HepG2 (cell line): ENCODE results near the gene SPINK8. TPM values are rescaled to one million over a fixed set of nuclear protein-coding genes. Genes with fewer than 3 reads are reported as not detected.
A peak's percentile ranks its signal among the peaks of the same experiment; 100 is the strongest.

Source experiments
- AHDC1 ChIP-seq: sonication (generic); formaldehyde crosslinking; IDR thresholded peaks from 2 replicates; pipeline ENCODE4 v1.5.1; 2020; ENCODE audit warnings: mild to moderate bottlenecking, missing genetic modification reagents, borderline replicate concordance
- AHR ChIP-seq: IDR thresholded peaks from 2 replicates; pipeline ENCODE4 v1.6.1; 2018; ENCODE audit warnings: missing genetic modification reagents, missing compliant biosample characterization
- FOXA3 ChIP-seq: IDR thresholded peaks from 2 replicates; pipeline ENCODE4 v1.6.1; 2016; ENCODE audit warnings: missing genetic modification reagents, missing compliant biosample characterization
- PRDM10 ChIP-seq: sonication (generic); formaldehyde crosslinking; IDR thresholded peaks from 2 replicates; pipeline ENCODE4 v1.4.0; 2020; ENCODE audit warnings: low read depth, missing genetic modification reagents
- RCOR2 ChIP-seq: IDR thresholded peaks from 2 replicates; pipeline ENCODE4 v1.6.1; 2016; ENCODE audit warnings: missing biosample characterization, missing genetic modification reagents
- SAP130 ChIP-seq: IDR thresholded peaks from 2 replicates; pipeline ENCODE4 v1.6.1; 2016; ENCODE audit warnings: low read depth
- SRY ChIP-seq: sonication (generic); formaldehyde crosslinking; IDR thresholded peaks from 2 replicates; pipeline ENCODE4 v1.8.0; 2022; ENCODE audit warnings: mild to moderate bottlenecking, missing genetic modification reagents
- ZBTB33 ChIP-seq: sonication (generic); formaldehyde crosslinking; IDR thresholded peaks from 2 replicates; pipeline ENCODE4 v1.4.0; 2020; ENCODE audit warnings: missing genetic modification reagents
- ZFYVE20 ChIP-seq: sonication (generic); formaldehyde crosslinking; IDR thresholded peaks from 2 replicates; pipeline ENCODE4 v1.8.0; 2023; ENCODE audit warnings: low read depth, mild to moderate bottlenecking, moderate library complexity, missing genetic modification reagents, borderline replicate concordance
- ZNF225 ChIP-seq: sonication (generic); formaldehyde crosslinking; IDR thresholded peaks from 2 replicates; pipeline ENCODE4 v1.4.0; 2020; ENCODE audit warnings: mild to moderate bottlenecking, missing genetic modification reagents
- ZNF354B ChIP-seq: sonication (generic); formaldehyde crosslinking; IDR thresholded peaks from 2 replicates; pipeline ENCODE4 v1.8.0; 2022; ENCODE audit warnings: mild to moderate bottlenecking, missing genetic modification reagents
- ZNF597 ChIP-seq: sonication (generic); formaldehyde crosslinking; IDR thresholded peaks from 2 replicates; pipeline ENCODE4 v1.5.0; 2020; ENCODE audit warnings: missing genetic modification reagents
- ZNF781 ChIP-seq: sonication (generic); formaldehyde crosslinking; IDR thresholded peaks from 2 replicates; pipeline ENCODE4 v1.5.1; 2020; ENCODE audit warnings: borderline replicate concordance, mild to moderate bottlenecking, missing genetic modification reagents; ENCODE audit errors: not compliant biosample characterization
- ZNF891 ChIP-seq: sonication (generic); formaldehyde crosslinking; IDR thresholded peaks from 2 replicates; pipeline ENCODE4 v1.5.0; 2020; ENCODE audit warnings: mild to moderate bottlenecking, missing genetic modification reagents
- polyA plus RNA-seq, 8 experiments: library from polyadenylated mRNA; depleted of rRNA in 3 of 8; stranded (reverse) in 7 of 8; unstranded in 1 of 8; fragments of >200 nt; fragmentation: Illumina TruSeq in 4 of 8; extraction: Trizol in 4 of 8; gene quantifications; 2 replicates each; pipeline versions ENCODE4 v1.2.1 to v1.2.3, GENCODE V29; 2011 to 2016; ENCODE audit warnings: low read depth in 4 of 8, missing spikeins in 1 of 8, mixed read lengths in 1 of 8; ENCODE audit not compliant: insufficient read depth in 1 of 8
- total RNA-seq, 5 experiments: library from RNA; depleted of rRNA; stranded (reverse); fragments of >200 nt; fragmentation: Illumina TruSeq; extraction: Trizol; gene quantifications; 2 replicates each; pipeline ENCODE4 v1.2.3, GENCODE V29; 2016; ENCODE audit warnings: low read depth in 1 of 5
- TF ChIP-seq, protein P1 (sequence below): sonication (generic); formaldehyde crosslinking; IDR thresholded peaks from 2 replicates; pipeline ENCODE4 v1.8.0; 2022; ENCODE audit warnings: mild to moderate bottlenecking, missing genetic modification reagents, moderate library complexity

Gene SPINK8
- total and polyA plus RNA-seq, 2 of the 13 experiments (the other 11 are each of a cell fraction or from before 2014, with no cell fraction given), result not detected

DNA sequence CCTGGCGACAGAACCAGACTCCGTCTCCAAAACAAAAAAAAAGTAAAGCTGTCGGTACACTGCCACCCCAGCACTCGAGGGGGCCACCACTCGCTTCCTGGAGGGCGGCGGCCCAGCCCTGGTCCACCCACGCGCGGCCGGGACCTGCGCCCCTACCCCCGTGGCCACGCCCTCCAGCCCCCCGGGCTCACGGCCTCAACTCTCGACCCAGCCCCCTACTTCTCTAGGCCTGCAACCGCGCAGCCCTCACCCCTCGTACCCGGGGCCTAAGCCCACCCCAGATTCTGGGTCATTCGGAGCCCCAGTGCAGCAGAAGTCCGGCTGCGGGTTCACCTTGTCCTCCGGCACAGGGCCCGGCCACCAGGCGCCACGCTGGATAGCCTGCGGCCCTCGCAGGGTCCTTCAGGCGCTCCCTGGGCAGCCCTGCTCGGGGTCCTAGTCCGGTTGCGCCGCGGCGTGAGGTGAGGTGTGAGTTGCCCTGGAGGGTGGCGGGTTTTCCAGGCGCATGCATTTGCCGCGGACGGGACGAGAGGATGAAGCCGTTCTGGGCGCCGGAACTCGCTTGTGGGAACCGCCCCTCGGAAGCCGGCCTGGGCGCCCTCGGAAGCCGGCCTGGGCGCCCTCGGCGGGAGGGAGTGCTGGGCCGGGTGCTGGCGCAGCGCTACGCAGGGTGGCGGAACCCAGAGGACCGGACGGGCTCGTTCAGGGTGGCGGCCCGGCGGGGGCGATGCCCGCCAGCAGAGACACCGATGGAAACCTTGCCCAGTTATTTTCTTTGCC is 32.3 kb downstream of the SPINK8 start, which contains the start of gene NME6 (continued):
- TF ChIP-seq AHDC1 (peak; percentile 64), FOXA3 (peak; percentile 55; the same call in 1 of the 2 replicates), ZNF597 (CRISPR knock-in tag) (no peak), ZNF781 (CRISPR knock-in tag) (peak; percentile 98), ZFYVE20 (CRISPR knock-in tag) (peak; percentile 77; the same call in 1 of the 2 replicates), RCOR2 (CRISPR knock-in tag) (no peak), AHR (CRISPR knock-in tag) (peak; percentile 54; the same call in 1 of the 2 replicates), ZNF354B (CRISPR knock-in tag) (no peak), ZNF225 (CRISPR knock-in tag) (peak; percentile 69; the same call in 1 of the 2 replicates), SRY (CRISPR knock-in tag) (peak; percentile 98), SAP130 (CRISPR knock-in tag) (peak; percentile 89), PRDM10 (0 out of 2 replicates have a peak, but pooled peaks have one; percentile 19), ZNF891 (CRISPR knock-in tag) (peak; percentile 98), ZBTB33 (0 out of 2 replicates have a peak, but pooled peaks have one; percentile 20)
- TF ChIP-seq, protein P1, sequence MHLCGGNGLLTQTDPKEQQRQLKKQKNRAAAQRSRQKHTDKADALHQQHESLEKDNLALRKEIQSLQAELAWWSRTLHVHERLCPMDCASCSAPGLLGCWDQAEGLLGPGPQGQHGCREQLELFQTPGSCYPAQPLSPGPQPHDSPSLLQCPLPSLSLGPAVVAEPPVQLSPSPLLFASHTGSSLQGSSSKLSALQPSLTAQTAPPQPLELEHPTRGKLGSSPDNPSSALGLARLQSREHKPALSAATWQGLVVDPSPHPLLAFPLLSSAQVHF (CRISPR knock-in tag), result peak; percentile 89; the same call in 1 of the 2 replicates
